NK-92 (cell line): ENCODE measurements around the gene DIPK1A.

ENCODE experiments used
- DNase-seq: peaks from one replicate; lab custom pipeline; 2025; ENCODE audit not compliant: unreplicated experiment; lab: John Stamatoyannopoulos, UW

Gene DIPK1A

GRCh38 chr1:92961131-92961895, at the start of gene DIPK1A:
Gene DIPK1A (minus strand): TSS chr1:92961462. CDS start chr1:92961429, 33 bp downstream.
- no peak for DNase-seq

GRCh38 chr1:93007941-93008577, 46.8 kb upstream of the DIPK1A start:
- no peak for DNase-seq

- DNase-seq = no peak
These were observed 44.0 kb upstream of the DIPK1A start for GRCh38 chr1:93005252-93005598.

- no peak for DNase-seq
These were observed 43.4 kb upstream of the DIPK1A start for GRCh38 chr1:93004566-93005251.

GRCh38 chr1:93003981-93004380, 42.7 kb upstream of the DIPK1A start:
- DNase-seq = no peak

GRCh38 chr1:93002781-93003180, 41.5 kb upstream of the DIPK1A start:
- no peak for DNase-seq

GRCh38 chr1:93001893-93002292, 40.6 kb upstream of the DIPK1A start:
- DNase-seq = no peak

- DNase-seq = no peak
These were observed 39.5 kb upstream of the DIPK1A start for GRCh38 chr1:93000751-93001175.

GRCh38 chr1:93000291-93000690, 39.0 kb upstream of the DIPK1A start:
- no peak for DNase-seq

GRCh38 chr1:92998821-92999220, 37.6 kb upstream of the DIPK1A start:
- DNase-seq = no peak

GRCh38 chr1:92995441-92996430, 34.5 kb upstream of the DIPK1A start:
- DNase-seq = no peak

GRCh38 chr1:92994105-92994712, 32.9 kb upstream of the DIPK1A start:
- peak; percentile 22 for DNase-seq

GRCh38 chr1:92993581-92993980, 32.3 kb upstream of the DIPK1A start:
- no peak for DNase-seq

- no peak for DNase-seq
These were observed 31.6 kb upstream of the DIPK1A start for GRCh38 chr1:92992877-92993276.

- no peak for DNase-seq
These were observed 30.8 kb upstream of the DIPK1A start for GRCh38 chr1:92992054-92992453.

GRCh38 chr1:92990828-92991227, 29.6 kb upstream of the DIPK1A start:
- no peak for DNase-seq

GRCh38 chr1:92989936-92990583, 28.8 kb upstream of the DIPK1A start:
- no peak for DNase-seq

GRCh38 chr1:92989253-92989652, 28.0 kb upstream of the DIPK1A start:
- DNase-seq = no peak

GRCh38 chr1:92987462-92987861, 26.2 kb upstream of the DIPK1A start:
- DNase-seq = no peak

GRCh38 chr1:92985101-92985500, 23.8 kb upstream of the DIPK1A start:
- no peak for DNase-seq
